Progenitor cell of endocrine pancreas (in vitro differentiated cells): ENCODE data around the gene ESYT2. TPM values are rescaled to one million over a fixed set of nuclear protein-coding genes. Genes with fewer than 3 reads are reported as not detected.

Source experiments
- DNase-seq: peaks from one replicate; pipeline ENCODE4 v3.0.0; 2021; ENCODE audit warnings: low spot score; ENCODE audit not compliant: unreplicated experiment
- H3K27ac Mint-ChIP-seq: 2 replicates; pipeline ENCODE4 v1.8.0; 2021; ENCODE audit warnings: mild to moderate bottlenecking, moderate library complexity, mixed read lengths
- H3K27me3 Mint-ChIP-seq: 2 replicates; pipeline ENCODE4 v1.8.0; 2021; ENCODE audit warnings: mixed read lengths
- H3K36me3 Mint-ChIP-seq: 2 replicates; pipeline ENCODE4 v1.8.0; 2022; ENCODE audit warnings: mixed read lengths; ENCODE audit not compliant: insufficient read depth
- H3K4me1 Mint-ChIP-seq: 2 replicates; pipeline ENCODE4 v1.8.0; 2021; ENCODE audit warnings: low read depth, mixed read lengths
- H3K4me3 Mint-ChIP-seq: 2 replicates; pipeline ENCODE4 v1.8.0; 2021; ENCODE audit warnings: low read depth, mild to moderate bottlenecking, moderate library complexity, mixed read lengths
- H3K9me3 Mint-ChIP-seq: 2 replicates; pipeline ENCODE4 v1.8.0; 2021; ENCODE audit warnings: low read depth, mixed read lengths
- total RNA-seq: library from RNA; stranded (reverse); gene quantifications from 2 replicates; pipeline ENCODE4 v1.2.1, GENCODE V29; 2021
- TF ChIP-seq, protein P1 (sequence below): fragments of 200-600 bp; sonication (generic); IDR thresholded peaks from one replicate; pipeline ENCODE4 v1.5.0; 2021; ENCODE audit warnings: antibody characterized with exemption, mild to moderate bottlenecking; ENCODE audit not compliant: unreplicated experiment

ESYT2 gene
- total RNA-seq, 1 donor from 2014 or later: 29.4 TPM

DNA sequence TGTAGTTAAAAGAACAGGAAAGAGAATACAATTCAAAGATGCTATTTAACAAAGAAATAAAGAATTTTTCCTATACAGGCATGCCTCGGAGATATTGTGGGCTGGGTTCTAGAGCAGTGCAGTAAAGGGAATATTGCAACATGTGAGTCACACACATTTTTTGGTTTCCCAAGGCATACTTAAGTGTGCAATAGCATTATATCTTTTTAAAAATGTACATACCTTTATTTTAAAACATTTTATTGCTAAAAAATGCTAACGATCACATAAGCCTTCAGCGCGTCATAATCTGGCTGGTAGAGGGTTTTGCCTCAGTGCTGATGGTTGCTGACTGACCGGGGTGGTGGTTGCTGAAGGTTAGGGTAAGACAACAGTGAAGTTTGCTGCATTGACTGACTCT, 54.4 kb downstream of the ESYT2 start:
- Mint-ChIP-seq H3K9me3 (no peaks in the 10 kb centered on the region), H3K36me3 (peaks cover 12% of the 10 kb centered on the region), H3K27me3 (no peaks in the 10 kb centered on the region), H3K27ac (no peak overlapping the region), H3K4me1 (peaks cover 4% of the 10 kb centered on the region), H3K4me3 (no peak overlapping the region)
- TF ChIP-seq, protein P1, sequence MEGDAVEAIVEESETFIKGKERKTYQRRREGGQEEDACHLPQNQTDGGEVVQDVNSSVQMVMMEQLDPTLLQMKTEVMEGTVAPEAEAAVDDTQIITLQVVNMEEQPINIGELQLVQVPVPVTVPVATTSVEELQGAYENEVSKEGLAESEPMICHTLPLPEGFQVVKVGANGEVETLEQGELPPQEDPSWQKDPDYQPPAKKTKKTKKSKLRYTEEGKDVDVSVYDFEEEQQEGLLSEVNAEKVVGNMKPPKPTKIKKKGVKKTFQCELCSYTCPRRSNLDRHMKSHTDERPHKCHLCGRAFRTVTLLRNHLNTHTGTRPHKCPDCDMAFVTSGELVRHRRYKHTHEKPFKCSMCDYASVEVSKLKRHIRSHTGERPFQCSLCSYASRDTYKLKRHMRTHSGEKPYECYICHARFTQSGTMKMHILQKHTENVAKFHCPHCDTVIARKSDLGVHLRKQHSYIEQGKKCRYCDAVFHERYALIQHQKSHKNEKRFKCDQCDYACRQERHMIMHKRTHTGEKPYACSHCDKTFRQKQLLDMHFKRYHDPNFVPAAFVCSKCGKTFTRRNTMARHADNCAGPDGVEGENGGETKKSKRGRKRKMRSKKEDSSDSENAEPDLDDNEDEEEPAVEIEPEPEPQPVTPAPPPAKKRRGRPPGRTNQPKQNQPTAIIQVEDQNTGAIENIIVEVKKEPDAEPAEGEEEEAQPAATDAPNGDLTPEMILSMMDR: no peak
- no peak for DNase-seq

DNA sequence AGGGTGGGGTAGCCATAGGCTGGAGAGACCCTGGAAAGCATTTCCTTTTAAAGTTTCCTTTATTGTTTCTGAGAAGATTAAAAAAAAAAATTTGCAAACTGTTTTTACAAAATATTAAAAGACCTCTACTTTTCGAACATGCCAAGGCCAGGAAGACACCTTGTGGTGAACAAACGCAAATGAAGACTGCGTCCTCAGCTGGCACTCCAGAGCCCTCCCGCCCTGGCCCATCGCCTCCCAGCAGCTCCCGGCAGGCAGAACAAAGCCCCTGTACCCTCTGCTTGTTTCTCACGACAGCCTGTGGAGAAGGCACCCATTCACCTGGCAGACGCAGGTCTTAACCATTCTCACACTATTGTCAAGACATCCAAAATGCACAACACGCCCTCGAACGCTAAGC, 56.4 kb downstream of the ESYT2 start:
- TF ChIP-seq, protein P1: no peak
- DNase-seq: no peak
- Mint-ChIP-seq H3K9me3 (no peaks in the 10 kb centered on the region), H3K4me1 (no peaks in the 10 kb centered on the region), H3K27ac (no peak overlapping the region), H3K36me3 (peaks cover 12% of the 10 kb centered on the region), H3K4me3 (no peak overlapping the region), H3K27me3 (no peaks in the 10 kb centered on the region)

DNA sequence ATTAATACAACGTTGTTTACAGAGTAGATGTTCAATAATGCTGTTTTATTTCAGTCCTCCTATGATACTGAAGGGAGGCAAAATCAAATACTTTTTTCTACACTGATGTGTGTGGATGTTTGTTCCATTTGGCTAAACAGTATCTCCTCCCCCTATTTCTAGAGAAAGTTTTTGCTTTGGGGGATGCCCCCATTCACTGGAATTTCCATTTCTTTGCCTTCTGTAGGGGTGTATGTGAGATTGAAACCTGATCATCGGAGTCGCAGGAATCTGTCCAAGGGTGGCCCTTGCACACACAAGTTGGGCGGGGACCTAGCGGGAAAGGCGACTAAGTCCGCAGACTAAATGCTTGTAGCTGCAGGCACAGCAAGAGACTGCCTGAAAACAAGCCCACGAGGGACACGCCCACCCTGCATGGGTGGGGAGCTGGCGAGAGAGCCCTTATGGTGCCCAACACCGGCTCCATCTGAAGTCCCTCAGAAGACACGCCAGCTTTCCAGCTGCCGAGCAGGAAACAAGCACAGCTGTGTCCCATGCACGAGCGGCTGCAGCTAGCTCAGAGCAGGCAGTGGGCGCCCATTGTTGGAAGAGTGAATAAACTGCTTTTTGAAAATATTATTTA, 58.0 kb downstream of the ESYT2 start:
- no peak for DNase-seq
- Mint-ChIP-seq H3K27me3 (no peaks in the 10 kb centered on the region), H3K27ac (no peak overlapping the region), H3K36me3 (peaks cover 8% of the 10 kb centered on the region), H3K9me3 (no peaks in the 10 kb centered on the region), H3K4me1 (peaks cover 3% of the 10 kb centered on the region), H3K4me3 (no peak overlapping the region)
- TF ChIP-seq, protein P1: no peak

DNA sequence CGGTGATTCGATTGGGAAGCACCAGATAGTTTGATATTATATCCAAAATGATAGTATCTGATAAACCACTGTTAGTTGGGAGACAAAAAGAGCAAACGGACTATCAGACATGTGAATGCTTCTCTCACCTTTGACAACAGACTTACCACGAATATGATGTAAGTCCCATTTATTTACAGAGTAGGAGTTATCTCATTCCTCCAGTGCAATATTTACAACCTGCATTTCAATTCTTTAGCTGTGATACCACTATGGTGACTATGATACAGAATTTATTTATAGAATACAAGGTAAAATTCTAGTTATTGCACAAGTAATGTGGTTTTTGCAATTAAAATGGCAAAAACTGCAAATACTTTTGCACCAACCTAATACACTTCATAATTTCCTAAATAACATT, 61.6 kb downstream of the ESYT2 start:
- no peaks in the 10 kb centered on the region for H3K9me3 Mint-ChIP-seq
- DNase-seq: no peak
- TF ChIP-seq, protein P1: no peak
- no peak overlapping the region for H3K27ac Mint-ChIP-seq
- H3K4me3 Mint-ChIP-seq: no peak overlapping the region
- H3K4me1 Mint-ChIP-seq: peaks cover 3% of the 10 kb centered on the region
- no peaks in the 10 kb centered on the region for H3K27me3 Mint-ChIP-seq
- H3K36me3 Mint-ChIP-seq: peaks cover 11% of the 10 kb centered on the region

DNA sequence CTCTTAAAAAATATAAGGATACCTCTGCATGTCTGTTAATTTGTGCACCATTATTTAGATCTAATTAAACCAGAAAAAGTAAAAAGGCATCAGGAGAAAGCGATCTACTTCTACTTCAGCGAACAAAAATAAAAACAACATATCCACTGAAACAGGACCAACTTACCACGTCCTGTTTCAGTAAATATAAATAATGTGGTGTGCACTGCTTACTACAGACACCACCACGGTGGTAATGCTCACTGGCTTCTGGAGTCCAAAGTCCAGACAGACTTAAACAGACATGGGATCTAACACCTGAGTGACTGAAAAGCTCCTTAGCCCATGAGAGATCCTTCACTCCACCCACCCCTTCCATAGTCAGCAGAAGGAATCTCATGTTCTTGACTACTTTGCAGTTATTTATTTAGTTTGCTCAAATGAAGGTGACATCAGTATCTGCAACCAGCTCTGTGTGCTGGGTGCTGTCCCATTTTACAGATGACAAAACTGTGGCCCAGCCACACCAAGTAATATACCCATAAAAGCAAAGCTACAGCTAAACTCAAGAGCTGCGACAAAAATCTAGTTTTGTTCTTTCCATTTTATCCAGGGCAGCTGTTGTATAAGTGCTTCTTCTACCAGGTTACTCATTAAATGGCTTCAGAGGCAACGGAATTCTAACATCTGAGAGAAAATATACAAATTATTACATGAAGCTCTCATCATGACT, 62.6 kb downstream of the ESYT2 start:
- no peak overlapping the region for H3K27ac Mint-ChIP-seq
- peaks cover 3% of the 10 kb centered on the region for H3K4me1 Mint-ChIP-seq
- H3K9me3 Mint-ChIP-seq: no peaks in the 10 kb centered on the region

More for the DNA sequence above, 62.6 kb downstream of the ESYT2 start:
- TF ChIP-seq, protein P1: no peak
- no peak for DNase-seq
- no peaks in the 10 kb centered on the region for H3K27me3 Mint-ChIP-seq
- peaks cover 11% of the 10 kb centered on the region for H3K36me3 Mint-ChIP-seq
- H3K4me3 Mint-ChIP-seq: no peak overlapping the region
